ENCODE data around the gene SETBP1.

Gene SETBP1

DNA sequence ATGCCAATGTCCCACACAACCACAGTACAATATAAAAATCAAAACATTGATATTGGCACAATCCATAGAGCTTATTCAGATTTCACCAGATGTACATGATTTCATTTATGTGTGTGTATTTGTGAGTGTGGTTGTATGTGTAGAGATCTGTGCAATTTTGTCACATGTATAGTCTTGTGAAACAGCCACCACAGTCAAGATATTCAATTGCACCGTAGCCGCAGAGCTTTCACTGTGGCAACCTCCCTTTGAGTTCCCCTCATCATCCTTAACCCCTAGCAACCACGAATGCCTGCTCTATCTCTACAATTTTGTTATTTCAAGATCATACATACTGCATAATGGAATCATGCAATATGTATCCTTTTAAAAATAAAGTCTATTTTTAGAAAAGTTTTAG, 391.3 kb downstream of the SETBP1 start:
- no peak for ATAC-seq
- TF ChIP-seq PPARA (CRISPR knock-in tag; IDR thresholded peaks at IDR 0.05; ENCODE audit: borderline replicate concordance) (no peak), ISL1 (CRISPR knock-in tag; IDR thresholded peaks at IDR 0.05) (no peak), TCF4 (CRISPR knock-in tag; IDR thresholded peaks at IDR 0.05; ENCODE audit: borderline replicate concordance) (no peak), ARNTL (CRISPR knock-in tag; IDR thresholded peaks at IDR 0.05; ENCODE audit: borderline replicate concordance, low read depth) (no peak), CSRNP3 (CRISPR knock-in tag; IDR thresholded peaks at IDR 0.05) (no peak), ZNF8 (CRISPR knock-in tag; IDR thresholded peaks at IDR 0.05) (no peak), ZNF565 (CRISPR knock-in tag; conservative IDR thresholded peaks at IDR 0.05; ENCODE audit: low read depth) (no peak), ZFP3 (CRISPR knock-in tag; IDR thresholded peaks at IDR 0.05) (no peak)

DNA sequence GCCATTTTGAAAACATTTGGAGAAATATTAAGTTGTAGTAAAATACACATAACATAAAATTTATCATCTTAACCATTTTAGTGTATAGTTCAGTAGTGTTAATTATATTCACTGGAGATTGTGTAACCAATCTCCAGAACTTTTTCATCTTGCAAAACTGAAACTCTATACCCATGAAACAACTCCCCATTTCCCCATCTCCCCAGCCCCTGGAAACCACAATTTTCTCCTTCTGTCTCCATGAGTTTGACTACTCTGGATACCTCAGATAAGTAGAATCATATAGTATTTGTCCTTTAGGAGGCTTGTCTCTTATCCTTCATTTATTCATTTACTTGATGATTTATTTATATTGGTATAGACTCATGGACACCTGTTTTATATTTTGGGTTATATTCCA, 392.9 kb downstream of the SETBP1 start:
- TF ChIP-seq SNAI2 (CRISPR knock-in tag; IDR thresholded peaks at IDR 0.05) (no peak), ZNF70 (CRISPR knock-in tag; IDR thresholded peaks at IDR 0.05) (no peak), ZFP30 (CRISPR knock-in tag; IDR thresholded peaks at IDR 0.05) (no peak), GLIS3 (CRISPR knock-in tag; IDR thresholded peaks at IDR 0.05) (no peak), CSDC2 (CRISPR knock-in tag; IDR thresholded peaks at IDR 0.05) (no peak), ZNF8 (CRISPR knock-in tag; IDR thresholded peaks at IDR 0.05) (no peak)

DNA sequence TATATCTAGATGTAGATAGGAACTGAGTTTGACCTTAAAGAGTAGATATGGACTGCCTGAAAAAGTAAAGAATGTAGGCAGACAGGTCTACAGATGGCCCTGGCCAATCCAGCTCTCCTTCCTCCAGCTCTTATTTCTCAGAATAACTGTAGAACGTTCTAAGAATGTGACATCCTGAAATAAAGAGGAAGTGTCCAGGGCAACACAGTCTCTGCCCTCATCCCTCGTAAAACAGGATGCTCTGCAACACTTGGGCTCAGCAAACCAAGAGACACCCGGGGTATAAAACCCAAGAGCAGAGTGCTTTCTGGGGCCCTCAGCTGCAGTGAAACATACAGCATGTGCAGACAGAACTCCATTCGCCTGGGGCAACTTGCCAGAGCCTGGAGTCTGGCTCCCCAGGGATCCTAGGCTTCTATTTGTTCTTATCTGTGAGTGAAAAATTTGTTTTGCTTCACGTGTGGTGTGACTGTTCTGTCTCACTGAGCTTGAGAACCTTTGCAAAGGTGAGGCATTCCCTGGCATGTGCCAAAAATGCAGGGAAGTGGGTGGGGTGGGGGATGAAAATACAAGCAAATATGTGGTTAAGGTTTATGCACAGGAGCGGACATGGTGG, 401.0 kb downstream of the SETBP1 start:
- ATAC-seq, result no peak
- TF ChIP-seq ZC3H10 (CRISPR knock-in tag; IDR thresholded peaks at IDR 0.05) (no peak), ARNTL (CRISPR knock-in tag; IDR thresholded peaks at IDR 0.05; ENCODE audit: borderline replicate concordance, low read depth) (no peak), BACH2 (CRISPR knock-in tag; IDR thresholded peaks at IDR 0.05; ENCODE audit: borderline replicate concordance) (no peak), GLIS3 (CRISPR knock-in tag; IDR thresholded peaks at IDR 0.05) (no peak)

More for the DNA sequence above, 392.9 kb downstream of the SETBP1 start:
- ATAC-seq, result no peak

- ATAC-seq, result no peak
- TF ChIP-seq TOX (CRISPR knock-in tag; IDR thresholded peaks at IDR 0.05; ENCODE audit: borderline replicate concordance) (no peak), ZC3H10 (CRISPR knock-in tag; IDR thresholded peaks at IDR 0.05) (no peak)
These were observed 402.7 kb downstream of the SETBP1 start for GRCh38 chr18:45083226-45083855.

GRCh38 chr18:45084206-45084605, 403.5 kb downstream of the SETBP1 start:
- no peak for ATAC-seq

More at GRCh38 chr18:45084206-45084605, 403.5 kb downstream of the SETBP1 start:
- TF ChIP-seq ZFP30 (CRISPR knock-in tag; IDR thresholded peaks at IDR 0.05), result no peak
- no peak for TF ChIP-seq PATZ1 (CRISPR knock-in tag; IDR thresholded peaks at IDR 0.05; ENCODE audit: borderline replicate concordance)
- TF ChIP-seq GLIS3 (CRISPR knock-in tag; IDR thresholded peaks at IDR 0.05), result no peak
- no peak for TF ChIP-seq TOX (CRISPR knock-in tag; IDR thresholded peaks at IDR 0.05; ENCODE audit: borderline replicate concordance)
- TF ChIP-seq RARB (CRISPR knock-in tag; IDR thresholded peaks at IDR 0.05), result no peak
- TF ChIP-seq BACH2 (CRISPR knock-in tag; IDR thresholded peaks at IDR 0.05; ENCODE audit: borderline replicate concordance), result no peak
- no peak for TF ChIP-seq OSR1 (CRISPR knock-in tag; IDR thresholded peaks at IDR 0.05)
- TF ChIP-seq ISL1 (CRISPR knock-in tag; IDR thresholded peaks at IDR 0.05), result no peak
- no peak for TF ChIP-seq TSHZ2 (CRISPR knock-in tag; IDR thresholded peaks at IDR 0.05)
- TF ChIP-seq CREB5 (CRISPR knock-in tag; IDR thresholded peaks at IDR 0.05; ENCODE audit: low read depth), result no peak
- TF ChIP-seq CSRNP3 (CRISPR knock-in tag; IDR thresholded peaks at IDR 0.05), result no peak
- TF ChIP-seq TCF4 (CRISPR knock-in tag; IDR thresholded peaks at IDR 0.05; ENCODE audit: borderline replicate concordance), result no peak
- TF ChIP-seq ZFP3 (CRISPR knock-in tag; IDR thresholded peaks at IDR 0.05), result no peak
- TF ChIP-seq PPARA (CRISPR knock-in tag; IDR thresholded peaks at IDR 0.05; ENCODE audit: borderline replicate concordance), result no peak

All from SK-N-SH treated with all-trans-retinoic acid at 6 μM for 48 hours (cell line).